LNCaP clone FGC (cell line): ENCODE results near the gene NT5DC1.

ENCODE experiments used
- DNase-seq: peaks from one replicate; pipeline ENCODE4 v3.0.0-alpha.2; 2011; ENCODE audit warnings: low read depth
- H3K4me3 ChIP-seq: 2 replicates; pipeline ENCODE4 v1.5.1; 2011; ENCODE audit warnings: mild to moderate bottlenecking, low read depth, low read length, control low read depth
- CTCF ChIP-seq: IDR thresholded peaks from 2 replicates; pipeline ENCODE4 v1.5.1; 2012; ENCODE audit warnings: mild to moderate bottlenecking; ENCODE audit not compliant: control insufficient read depth, insufficient read depth; ENCODE audit errors: extremely low read depth

The NT5DC1 gene

DNA sequence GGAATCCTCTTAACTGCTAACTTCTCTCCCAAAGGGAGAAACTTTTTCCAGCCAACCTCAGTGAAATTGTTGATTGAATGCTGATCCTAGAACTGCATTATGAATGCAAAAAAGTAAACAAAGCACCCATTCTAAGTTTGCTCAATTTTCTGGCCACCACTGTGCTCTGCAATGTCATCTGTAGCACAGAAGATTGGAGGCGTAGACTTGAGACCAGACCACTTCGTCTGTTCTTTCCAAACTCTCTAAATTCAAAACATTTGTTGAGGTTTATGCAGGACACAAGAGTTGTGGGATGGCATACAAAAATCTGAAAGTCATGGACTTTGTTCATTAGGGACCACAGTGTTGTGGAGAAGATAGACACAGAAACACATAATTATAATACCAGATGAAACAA is 190.1 kb downstream of the NT5DC1 start:
- H3K4me3 ChIP-seq = no peak overlapping the region
- no peak for DNase-seq
- no peak for TF ChIP-seq CTCF

DNA sequence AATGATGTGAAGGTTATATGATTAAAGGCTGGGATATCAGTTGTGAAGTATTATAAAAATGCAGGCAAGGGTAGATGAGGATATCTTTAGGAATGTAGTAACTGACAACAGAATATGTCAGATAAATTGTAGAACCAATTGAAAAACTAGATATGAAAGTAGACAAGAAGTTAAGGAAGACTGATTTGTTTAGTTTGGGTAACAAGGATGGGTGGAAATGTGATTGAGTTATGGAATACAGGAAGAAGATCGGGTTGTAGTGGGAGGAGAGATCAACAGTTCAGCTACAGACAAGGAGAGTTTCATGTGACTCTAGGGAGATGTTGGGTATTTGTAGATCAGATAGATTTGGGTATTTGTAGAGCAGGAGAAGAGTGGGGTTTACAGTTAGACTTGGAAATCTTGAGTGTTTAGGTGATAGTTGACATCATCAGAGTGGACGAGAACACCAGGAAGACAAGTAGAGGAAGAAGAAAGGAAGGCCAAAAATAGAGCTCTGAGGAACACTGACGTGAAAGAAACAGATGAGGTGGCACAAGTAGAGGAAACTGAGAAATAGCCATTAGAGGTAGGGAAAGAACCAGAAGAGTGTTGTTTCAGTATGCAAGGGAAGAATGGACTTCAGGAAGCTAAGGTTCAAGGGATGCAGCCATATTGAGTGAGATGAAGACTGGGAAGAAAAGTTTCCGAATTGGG is 191.2 kb downstream of the NT5DC1 start:
- no peak for DNase-seq
- no peak overlapping the region for H3K4me3 ChIP-seq
- TF ChIP-seq CTCF = no peak

GRCh38 chr6:116292553-116292952 is 191.9 kb downstream of the NT5DC1 start:
- no peak for TF ChIP-seq CTCF
- H3K4me3 ChIP-seq = no peak overlapping the region

DNA sequence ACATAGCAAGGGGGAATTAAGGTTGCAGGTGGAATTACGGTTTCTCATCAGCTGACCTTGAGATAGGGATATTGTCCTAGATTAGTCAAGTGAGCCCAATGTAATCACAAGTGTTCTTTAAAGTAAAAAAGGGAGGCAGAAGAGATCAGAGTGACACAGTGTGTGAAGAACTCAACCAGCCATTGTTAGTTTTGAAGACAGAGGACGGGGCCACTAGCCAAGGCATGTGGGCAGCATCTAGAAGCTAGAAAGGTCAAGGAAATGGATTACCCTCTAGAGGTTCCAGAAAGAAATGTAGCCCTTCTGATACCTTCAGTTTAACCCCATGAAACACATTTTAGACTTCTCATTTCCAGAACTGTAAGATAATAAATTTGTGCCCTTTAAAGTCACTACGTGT is 197.6 kb downstream of the NT5DC1 start:
- DNase-seq = no peak
- no peak overlapping the region for H3K4me3 ChIP-seq
- TF ChIP-seq CTCF = no peak

More at GRCh38 chr6:116292553-116292952, 191.9 kb downstream of the NT5DC1 start:
- no peak for DNase-seq

DNA sequence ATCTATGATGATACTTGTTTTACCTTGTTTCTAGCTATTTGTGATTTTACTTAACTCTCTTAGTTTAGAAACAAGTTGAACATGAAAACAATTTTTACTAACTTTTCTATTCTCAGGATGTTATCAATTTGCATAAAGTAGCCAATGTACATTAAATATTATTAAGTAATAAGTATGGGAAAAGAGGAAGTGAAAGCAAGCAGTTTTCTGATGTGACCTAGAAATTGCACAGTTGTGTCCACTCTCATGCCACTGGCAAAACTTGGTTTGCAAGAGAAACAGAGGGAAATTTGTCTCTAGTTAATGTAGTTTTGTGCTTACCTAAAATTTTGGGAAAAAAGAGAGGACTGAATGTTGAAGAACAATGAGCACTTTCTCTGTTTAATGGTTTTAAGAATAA is 198.3 kb downstream of the NT5DC1 start:
- no peak for DNase-seq
- no peak overlapping the region for H3K4me3 ChIP-seq
- TF ChIP-seq CTCF = no peak
